Progenitor cell of endocrine pancreas (in vitro differentiated cells): Measurements from ENCODE around the gene PARD3. TPM values are rescaled to one million over a fixed set of nuclear protein-coding genes. Genes with fewer than 3 reads are reported as not detected.

Experiments used
- DNase-seq: peaks from one replicate; pipeline ENCODE4 v3.0.0; 2021; ENCODE audit warnings: low spot score; ENCODE audit not compliant: unreplicated experiment
- H3K27ac Mint-ChIP-seq: 2 replicates; pipeline ENCODE4 v1.8.0; 2021; ENCODE audit warnings: mild to moderate bottlenecking, moderate library complexity, mixed read lengths
- H3K27me3 Mint-ChIP-seq: 2 replicates; pipeline ENCODE4 v1.8.0; 2021; ENCODE audit warnings: mixed read lengths
- H3K36me3 Mint-ChIP-seq: 2 replicates; pipeline ENCODE4 v1.8.0; 2022; ENCODE audit warnings: mixed read lengths; ENCODE audit not compliant: insufficient read depth
- H3K4me1 Mint-ChIP-seq: 2 replicates; pipeline ENCODE4 v1.8.0; 2021; ENCODE audit warnings: low read depth, mixed read lengths
- H3K4me3 Mint-ChIP-seq: 2 replicates; pipeline ENCODE4 v1.8.0; 2021; ENCODE audit warnings: low read depth, mild to moderate bottlenecking, moderate library complexity, mixed read lengths
- H3K9me3 Mint-ChIP-seq: 2 replicates; pipeline ENCODE4 v1.8.0; 2021; ENCODE audit warnings: low read depth, mixed read lengths
- total RNA-seq: library from RNA; stranded (reverse); gene quantifications from 2 replicates; pipeline ENCODE4 v1.2.1, GENCODE V29; 2021
- TF ChIP-seq, protein P1 (sequence below): fragments of 200-600 bp; sonication (generic); IDR thresholded peaks from one replicate; pipeline ENCODE4 v1.5.0; 2021; ENCODE audit warnings: antibody characterized with exemption, mild to moderate bottlenecking; ENCODE audit not compliant: unreplicated experiment

PARD3 gene
- total RNA-seq, 1 donor from 2014 or later, result 85.3 TPM

DNA sequence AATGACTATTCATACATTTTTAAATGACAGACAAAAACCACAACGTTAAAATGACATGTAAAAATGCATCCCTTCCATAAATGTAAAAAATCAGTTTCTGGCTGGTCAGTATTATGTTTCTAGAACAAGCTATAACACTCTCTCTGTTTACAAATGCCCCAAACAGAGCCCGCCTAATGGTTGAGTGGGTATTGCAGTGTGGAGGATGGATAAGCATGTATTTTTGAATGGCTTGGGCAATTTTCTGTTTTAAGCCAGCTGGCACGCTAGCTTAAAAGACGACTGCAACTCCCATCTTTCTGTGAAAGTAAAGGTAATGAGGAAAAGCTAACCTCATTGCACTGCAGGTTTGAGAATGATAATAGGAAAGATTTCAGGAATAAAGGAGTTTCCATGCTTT, 430.7 kb downstream of the PARD3 start:
- H3K36me3 Mint-ChIP-seq, result peaks cover 18% of the 10 kb centered on the region
- peaks cover 10% of the 10 kb centered on the region for H3K4me1 Mint-ChIP-seq
- H3K4me3 Mint-ChIP-seq, result no peak overlapping the region
- no peaks in the 10 kb centered on the region for H3K27me3 Mint-ChIP-seq
- TF ChIP-seq, protein P1, sequence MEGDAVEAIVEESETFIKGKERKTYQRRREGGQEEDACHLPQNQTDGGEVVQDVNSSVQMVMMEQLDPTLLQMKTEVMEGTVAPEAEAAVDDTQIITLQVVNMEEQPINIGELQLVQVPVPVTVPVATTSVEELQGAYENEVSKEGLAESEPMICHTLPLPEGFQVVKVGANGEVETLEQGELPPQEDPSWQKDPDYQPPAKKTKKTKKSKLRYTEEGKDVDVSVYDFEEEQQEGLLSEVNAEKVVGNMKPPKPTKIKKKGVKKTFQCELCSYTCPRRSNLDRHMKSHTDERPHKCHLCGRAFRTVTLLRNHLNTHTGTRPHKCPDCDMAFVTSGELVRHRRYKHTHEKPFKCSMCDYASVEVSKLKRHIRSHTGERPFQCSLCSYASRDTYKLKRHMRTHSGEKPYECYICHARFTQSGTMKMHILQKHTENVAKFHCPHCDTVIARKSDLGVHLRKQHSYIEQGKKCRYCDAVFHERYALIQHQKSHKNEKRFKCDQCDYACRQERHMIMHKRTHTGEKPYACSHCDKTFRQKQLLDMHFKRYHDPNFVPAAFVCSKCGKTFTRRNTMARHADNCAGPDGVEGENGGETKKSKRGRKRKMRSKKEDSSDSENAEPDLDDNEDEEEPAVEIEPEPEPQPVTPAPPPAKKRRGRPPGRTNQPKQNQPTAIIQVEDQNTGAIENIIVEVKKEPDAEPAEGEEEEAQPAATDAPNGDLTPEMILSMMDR, result no peak
- no peak overlapping the region for H3K27ac Mint-ChIP-seq
- DNase-seq, result no peak
- no peaks in the 10 kb centered on the region for H3K9me3 Mint-ChIP-seq

DNA sequence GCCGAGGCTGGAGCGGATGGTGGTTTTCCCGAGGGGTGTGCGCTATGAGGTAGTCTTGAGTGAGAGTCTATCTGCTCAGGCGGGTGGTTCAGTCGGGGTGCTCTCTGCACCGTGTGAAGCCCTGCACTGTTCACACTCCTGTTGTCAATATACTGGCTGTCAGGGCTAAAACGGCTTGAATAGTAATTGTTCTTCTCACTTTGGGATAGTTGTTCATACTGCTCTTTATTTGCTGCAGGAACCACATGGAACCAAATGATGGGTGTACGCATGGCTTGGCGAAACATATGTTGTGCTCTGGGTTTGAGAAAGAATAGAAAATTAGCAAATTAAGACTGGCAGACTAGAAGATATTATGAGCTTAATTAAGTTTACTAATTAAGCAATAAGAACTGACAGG, 432.5 kb downstream of the PARD3 start:
- DNase-seq, result no peak
- Mint-ChIP-seq H3K4me1 (peaks cover 10% of the 10 kb centered on the region), H3K36me3 (peaks cover 24% of the 10 kb centered on the region), H3K9me3 (no peaks in the 10 kb centered on the region), H3K27ac (no peak overlapping the region), H3K4me3 (no peak overlapping the region), H3K27me3 (no peaks in the 10 kb centered on the region)
- TF ChIP-seq, protein P1, result no peak

DNA sequence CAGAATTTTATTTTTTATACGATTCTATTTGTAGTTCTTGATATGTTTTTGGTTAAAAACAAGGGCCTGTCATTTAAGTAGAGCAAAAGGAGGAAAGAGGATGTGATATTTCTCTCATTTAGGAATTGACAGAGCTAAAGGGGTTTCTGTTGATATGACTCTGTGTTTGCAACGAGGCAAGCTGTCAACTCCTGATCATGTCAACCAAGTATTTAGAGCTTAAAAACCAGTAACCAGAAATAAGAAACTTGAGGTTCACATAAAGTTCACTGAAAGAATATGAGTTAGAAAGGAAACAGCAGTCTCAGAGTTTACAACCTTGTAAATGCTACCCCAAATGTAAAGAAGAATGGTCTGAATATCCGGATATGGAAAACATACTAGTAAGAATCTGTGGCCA, 434.2 kb downstream of the PARD3 start:
- Mint-ChIP-seq H3K4me3 (no peak overlapping the region), H3K9me3 (no peaks in the 10 kb centered on the region), H3K27ac (no peak overlapping the region), H3K27me3 (no peaks in the 10 kb centered on the region), H3K36me3 (peaks cover 26% of the 10 kb centered on the region), H3K4me1 (peaks cover 14% of the 10 kb centered on the region)
- TF ChIP-seq, protein P1, result no peak
- DNase-seq, result no peak

DNA sequence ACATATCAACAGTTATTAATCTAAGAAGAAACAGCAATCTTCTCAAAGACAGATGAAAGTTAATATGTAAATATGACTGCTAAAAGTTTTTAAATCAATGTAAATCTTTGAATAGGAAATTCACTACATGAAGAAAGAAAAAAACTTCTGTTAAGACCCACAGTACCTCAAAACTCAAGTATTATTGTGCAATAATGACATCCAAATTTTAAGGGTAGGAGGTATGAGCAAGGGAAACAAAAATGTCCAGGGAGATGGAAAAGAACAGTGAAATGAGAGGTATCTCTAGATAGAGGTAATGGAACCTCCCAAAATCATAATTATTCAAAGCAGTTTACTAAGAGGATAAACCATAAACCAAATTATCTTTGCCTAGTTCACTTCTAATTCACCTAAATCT, 436.8 kb downstream of the PARD3 start:
- Mint-ChIP-seq H3K27ac (no peak overlapping the region), H3K36me3 (peaks cover 26% of the 10 kb centered on the region), H3K4me3 (no peak overlapping the region), H3K4me1 (peaks cover 8% of the 10 kb centered on the region), H3K27me3 (no peaks in the 10 kb centered on the region), H3K9me3 (no peaks in the 10 kb centered on the region)
- no peak for DNase-seq
- TF ChIP-seq, protein P1, result no peak

DNA sequence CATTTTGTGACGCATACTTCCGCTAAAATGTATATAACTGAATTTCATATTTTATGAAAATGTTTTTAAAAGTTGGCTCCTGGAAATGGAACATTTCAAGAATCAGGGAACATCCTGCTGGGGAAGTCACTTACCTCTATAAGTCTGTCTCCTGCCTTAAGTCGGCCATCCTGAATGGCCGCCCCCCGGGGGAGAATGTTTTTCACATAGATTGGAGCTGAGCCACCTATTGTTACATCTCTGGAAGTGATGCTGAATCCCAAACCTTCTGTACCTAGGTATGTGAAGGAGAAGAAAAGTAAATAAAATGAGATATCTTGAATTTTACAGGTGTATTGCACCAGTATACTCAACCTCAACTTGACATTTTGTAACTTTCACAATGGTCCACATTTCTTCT, 437.3 kb downstream of the PARD3 start:
- DNase-seq, result no peak
- TF ChIP-seq, protein P1, result no peak
- H3K4me1 Mint-ChIP-seq, result peaks cover 8% of the 10 kb centered on the region
- no peak overlapping the region for H3K4me3 Mint-ChIP-seq
- no peaks in the 10 kb centered on the region for H3K9me3 Mint-ChIP-seq
- peaks cover 29% of the 10 kb centered on the region for H3K36me3 Mint-ChIP-seq
- H3K27ac Mint-ChIP-seq, result no peak overlapping the region
- H3K27me3 Mint-ChIP-seq, result no peaks in the 10 kb centered on the region
